ENCODE measurements around the gene ZC3H10.
A peak's percentile ranks its signal among the peaks of the same experiment; 100 is the strongest.
"Not testable (repeated sequence)": the region's sequence is repeated elsewhere in the genome, so short reads cannot be mapped to it uniquely, and the experiment has no call there.

The ZC3H10 gene

DNA sequence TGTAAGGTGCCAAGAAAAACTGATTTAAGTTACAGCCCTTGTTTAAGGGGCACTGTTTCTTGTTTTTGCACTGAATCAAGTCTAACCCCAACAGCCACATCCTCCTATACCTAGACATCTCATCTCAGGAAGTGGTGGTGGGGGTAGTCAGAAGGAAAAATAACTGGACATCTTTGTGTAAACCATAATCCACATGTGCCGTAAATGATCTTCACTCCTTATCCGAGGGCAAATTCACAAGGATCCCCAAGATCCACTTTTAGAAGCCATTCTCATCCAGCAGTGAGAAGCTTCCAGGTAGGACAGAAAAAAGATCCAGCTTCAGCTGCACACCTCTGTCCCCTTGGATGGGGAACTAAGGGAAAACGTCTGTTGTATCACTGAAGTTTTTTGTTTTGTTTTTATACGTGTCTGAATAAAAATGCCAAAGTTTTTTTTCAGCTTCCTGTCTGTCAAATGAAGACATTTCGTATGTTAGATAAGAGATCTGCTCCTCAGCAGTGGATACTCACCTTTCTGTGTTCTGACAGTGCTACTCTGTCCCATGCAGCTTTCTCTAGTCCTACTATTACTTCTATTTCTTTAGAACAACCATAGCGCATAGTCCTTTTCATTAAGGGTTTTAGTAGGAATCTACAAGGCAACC lies 14.9 kb upstream of the ZC3H10 start:
- DNase-seq: no peak

DNA sequence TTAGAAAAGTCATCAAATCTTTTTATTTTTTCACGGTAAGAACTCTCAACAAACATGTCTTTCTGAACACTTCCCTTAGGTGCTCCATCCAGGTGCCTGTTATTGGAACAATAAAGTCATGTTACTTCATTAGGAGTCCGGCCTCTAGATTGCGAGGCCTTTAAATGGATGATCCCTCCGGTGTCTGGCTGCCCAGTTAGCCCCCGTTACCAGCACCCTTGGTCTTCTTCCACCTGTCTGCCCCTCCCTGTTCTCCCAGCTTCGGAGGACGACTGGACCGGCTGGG lies 14.3 kb upstream of the ZC3H10 start:
- no peak for DNase-seq

- peak; percentile 98 for DNase-seq
Observed at GRCh38 chr12:56104109-56104814, 13.8 kb upstream of the ZC3H10 start, which contains the start of gene PA2G4. TSS of gene PA2G4 (plus strand) at chr12:56104559. CDS start at chr12:56104738, 179 bp downstream.

- DNase-seq: no peak
Observed at GRCh38 chr12:56104815-56105608, 13.1 kb upstream of the ZC3H10 start.

- DNase-seq: no peak
Observed at GRCh38 chr12:56105609-56105902, 12.5 kb upstream of the ZC3H10 start.

DNA sequence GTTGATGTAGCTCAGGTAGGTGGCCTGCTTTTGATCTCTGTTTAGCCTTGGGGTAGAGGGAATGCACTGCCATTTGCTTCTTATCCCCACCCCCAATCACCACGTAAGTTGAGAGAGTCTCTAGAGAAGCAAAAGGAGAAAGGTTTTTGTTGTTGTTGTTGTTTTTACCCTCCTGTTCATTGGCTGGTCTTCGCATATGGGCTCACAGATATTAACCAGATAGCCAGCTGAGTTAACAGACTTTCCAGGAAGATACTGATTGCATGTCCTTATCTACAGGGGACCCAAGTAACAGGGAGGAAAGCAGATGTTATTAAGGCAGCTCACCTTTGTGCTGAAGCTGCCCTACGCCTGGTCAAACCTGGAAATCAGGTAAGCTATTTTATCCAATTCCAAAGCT lies 10.8 kb upstream of the ZC3H10 start:
- no peak for DNase-seq

- DNase-seq: no peak
Observed at GRCh38 chr12:56110571-56110970, 7.5 kb upstream of the ZC3H10 start.

GRCh38 chr12:56114084-56114483 lies 4.0 kb upstream of the ZC3H10 start:
- DNase-seq: no peak

GRCh38 chr12:56115329-56115728 lies 2.7 kb upstream of the ZC3H10 start:
- DNase-seq: no peak

- DNase-seq: peak; percentile 90
Observed at GRCh38 chr12:56116267-56117081, 1.6 kb upstream of the ZC3H10 start, which contains the start of gene RPL41. TSS of gene RPL41 (plus strand) at chr12:56116633.

- DNase-seq: not testable (repeated sequence)
Observed at GRCh38 chr12:56117082-56117706, 872 bp upstream of the ZC3H10 start.

GRCh38 chr12:56118688-56119357 lies 757 bp downstream of the ZC3H10 start:
- no peak for DNase-seq

DNA sequence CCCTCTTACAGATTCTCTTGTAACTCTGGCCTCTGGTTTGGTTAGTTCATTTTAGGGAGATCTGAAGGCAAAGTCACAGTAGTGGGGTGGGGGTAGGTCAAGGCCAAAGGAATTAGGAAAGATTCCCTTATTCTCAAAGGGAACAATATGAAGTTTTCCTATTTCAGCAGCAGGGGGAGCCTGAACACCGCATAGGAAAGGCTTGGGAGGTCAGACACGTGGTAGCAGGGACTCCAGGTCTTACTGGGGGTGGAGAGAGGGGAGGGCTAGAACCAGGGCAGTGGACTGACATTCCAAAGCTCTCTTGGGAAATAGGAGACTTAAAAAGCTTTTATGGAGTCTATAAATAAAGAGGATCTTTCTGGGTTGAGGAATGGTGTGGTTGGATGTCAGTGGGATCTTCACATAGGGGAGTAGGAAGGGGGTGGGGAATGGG lies 1.3 kb downstream of the ZC3H10 start:
- peak; percentile 13 for DNase-seq

DNA sequence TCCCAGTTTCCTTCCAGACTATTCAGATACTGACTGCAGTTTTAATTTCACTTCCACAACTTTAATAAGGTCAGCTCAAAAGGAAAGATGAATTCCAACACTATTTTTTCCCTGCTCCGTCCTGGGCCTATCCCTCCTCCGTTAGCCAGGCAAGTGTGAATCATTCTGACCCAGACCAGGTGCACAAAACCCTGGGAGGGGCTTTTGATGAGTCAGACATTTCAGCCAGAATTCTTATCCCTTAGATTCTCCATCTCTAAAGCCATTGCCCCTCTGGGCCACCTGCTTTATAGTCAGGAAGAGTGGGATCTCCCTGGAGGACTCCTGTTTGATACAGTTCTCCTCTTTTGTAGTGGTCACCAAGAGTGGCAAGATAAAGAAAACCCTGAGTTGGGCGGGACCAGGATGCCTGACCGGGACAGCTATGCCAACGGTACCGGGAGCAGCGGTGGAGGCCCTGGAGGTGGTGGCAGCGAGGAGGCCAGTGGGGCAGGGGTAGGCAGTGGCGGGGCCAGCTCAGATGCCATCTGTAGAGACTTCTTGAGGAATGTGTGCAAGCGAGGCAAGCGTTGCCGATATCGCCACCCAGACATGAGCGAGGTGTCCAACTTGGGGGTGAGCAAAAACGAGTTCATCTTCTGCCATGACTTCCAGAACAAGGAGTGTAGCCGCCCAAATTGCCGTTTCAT lies 2.2 kb downstream of the ZC3H10 start:
- no peak for DNase-seq

- DNase-seq: no peak
Observed at GRCh38 chr12:56121204-56121870, 3.3 kb downstream of the ZC3H10 start.

DNA sequence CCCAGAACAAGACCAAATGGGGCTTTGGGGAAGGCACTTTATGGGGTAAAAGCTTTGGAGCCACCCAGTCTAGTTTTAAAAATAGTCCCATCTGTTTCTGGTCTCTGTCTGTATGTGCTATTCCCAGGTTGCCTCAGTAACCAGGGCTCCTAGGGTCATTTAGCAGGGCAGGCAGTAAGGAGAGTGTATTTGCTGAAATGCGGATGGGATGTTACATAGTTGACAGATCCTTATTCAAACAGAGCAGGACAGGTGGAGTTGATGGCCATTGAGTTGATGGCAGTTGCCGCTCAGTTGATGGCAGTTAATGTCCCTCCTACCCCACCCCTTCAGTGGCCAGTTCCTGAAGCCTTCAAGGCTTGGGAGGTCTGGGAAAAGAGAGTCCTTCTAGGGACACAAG lies 4.6 kb downstream of the ZC3H10 start:
- peak; percentile 12 for DNase-seq

DNA sequence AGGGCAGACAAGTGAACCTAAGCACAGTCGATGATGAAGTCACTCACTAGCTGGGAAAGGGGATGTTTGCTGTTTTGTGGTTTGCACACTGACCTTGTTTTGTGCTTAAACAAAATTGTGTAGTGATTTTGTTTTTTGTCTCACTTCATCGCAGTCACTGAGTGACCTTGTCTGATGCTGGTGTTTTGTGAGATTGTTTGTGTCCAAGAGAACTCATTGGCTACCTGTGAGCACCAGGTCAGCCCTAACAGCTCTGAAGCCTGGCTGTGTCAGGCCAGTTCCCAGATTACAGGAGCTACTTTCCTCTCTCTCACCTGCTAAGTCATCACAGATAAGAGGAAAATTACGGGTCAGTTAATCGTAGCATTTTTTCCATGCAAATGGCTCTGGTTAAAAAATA lies 6.1 kb downstream of the ZC3H10 start:
- DNase-seq: no peak

GRCh38 chr12:56126732-56127239 lies 8.7 kb downstream of the ZC3H10 start:
- DNase-seq: no peak

- no peak for DNase-seq
Observed at GRCh38 chr12:56127485-56127887, 9.4 kb downstream of the ZC3H10 start.

DNA sequence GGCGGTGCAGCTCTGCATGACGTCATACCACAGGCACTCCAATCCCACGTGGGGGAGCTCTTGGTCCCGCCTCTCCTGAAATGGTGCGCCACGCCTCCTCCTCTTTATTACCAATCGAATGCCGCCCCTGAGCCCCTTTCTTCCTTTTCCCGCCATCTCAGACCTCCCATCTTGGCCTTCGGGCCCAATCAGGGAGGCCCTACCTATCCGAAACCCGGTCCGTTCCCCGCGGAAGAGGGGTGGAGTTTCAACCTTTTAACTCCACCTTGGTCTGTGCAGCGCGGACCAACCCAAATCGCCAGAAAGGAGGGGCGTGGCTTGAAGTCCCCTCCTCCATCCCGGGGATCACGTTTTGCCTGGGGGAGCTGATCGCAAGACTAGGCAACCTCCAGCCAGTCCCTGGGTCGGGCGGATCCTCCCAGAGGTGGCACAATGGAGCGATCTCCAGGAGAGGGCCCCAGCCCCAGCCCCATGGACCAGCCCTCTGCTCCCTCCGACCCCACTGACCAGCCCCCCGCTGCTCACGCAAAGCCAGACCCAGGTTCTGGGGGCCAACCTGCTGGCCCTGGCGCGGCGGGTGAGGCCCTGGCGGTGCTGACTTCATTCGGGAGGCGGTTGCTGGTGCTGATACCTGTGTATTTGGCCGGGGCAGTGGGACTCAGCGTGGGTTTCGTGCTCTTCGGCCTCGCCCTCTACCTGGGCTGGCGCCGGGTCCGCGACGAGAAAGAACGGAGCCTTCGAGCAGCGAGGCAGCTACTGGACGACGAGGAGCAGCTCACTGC lies 10.0 kb downstream of the ZC3H10 start, which contains the start of gene ESYT1:
Gene ESYT1 (plus strand): TSS at position 380 of the 782 bp plus-strand sequence. CDS start 53 bp downstream, at position 433.
- peak; percentile 97 for DNase-seq

All from NCI-H1092 (cell line).